Measurements from ENCODE around the gene TTL.
"Not testable (repeated sequence)": the region's sequence is repeated elsewhere in the genome, so short reads cannot be mapped to it uniquely, and the experiment has no call there.

Gene TTL

DNA sequence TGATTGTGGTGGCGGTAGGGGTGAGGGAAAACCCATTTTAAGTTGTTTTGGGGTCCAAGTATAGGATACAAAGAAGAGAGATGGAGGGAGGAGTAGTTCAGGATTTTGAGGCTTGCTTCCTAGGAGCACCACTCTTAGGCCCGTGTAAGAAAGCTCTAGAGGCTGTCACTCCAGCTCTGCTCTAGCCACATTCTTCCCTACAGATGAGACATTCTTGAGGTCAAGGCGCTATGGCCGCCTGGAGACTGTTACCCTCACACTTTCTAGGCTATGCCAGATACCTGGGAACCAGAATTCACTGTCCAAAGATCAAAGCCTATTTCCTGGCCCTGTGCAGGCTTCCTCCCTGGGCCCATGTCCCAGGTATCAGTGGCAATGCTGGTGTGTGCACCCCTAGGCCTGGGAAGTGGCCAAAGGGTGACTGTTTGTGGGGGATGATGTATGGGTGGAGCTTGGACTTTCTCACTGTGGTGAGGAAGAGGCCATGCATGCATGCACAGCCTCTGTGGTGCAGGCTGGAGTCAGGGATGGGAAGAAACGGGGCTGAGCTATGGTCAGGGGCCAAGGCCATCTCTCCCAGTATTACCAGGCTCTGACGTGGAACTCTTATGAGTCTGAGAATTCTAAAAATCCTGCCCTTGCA lies 7.0 kb upstream of the TTL start:
- no peak for DNase-seq (ENCODE audit: low read depth in 2 of 2)

DNA sequence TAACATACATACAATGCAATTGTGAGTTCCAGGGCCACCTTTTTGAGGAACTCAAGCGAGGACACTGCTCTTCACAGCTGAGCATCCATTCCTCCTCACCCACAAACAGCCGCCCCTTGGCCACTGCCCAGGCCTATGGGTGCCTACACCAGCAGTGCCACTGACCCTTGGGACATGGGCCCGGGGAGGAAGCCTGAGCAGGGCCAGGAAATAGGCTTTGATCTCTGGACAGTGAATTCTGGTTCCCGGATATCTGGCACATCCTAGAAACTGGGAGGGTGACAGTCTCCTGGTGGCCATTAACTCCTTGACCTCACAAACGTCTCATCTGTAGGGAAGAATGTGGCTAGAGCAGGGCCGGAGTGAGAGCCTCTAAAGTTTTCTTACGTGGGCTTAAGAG lies 5.5 kb upstream of the TTL start:
- DNase-seq (ENCODE audit: low read depth in 2 of 2) = no peak

DNA sequence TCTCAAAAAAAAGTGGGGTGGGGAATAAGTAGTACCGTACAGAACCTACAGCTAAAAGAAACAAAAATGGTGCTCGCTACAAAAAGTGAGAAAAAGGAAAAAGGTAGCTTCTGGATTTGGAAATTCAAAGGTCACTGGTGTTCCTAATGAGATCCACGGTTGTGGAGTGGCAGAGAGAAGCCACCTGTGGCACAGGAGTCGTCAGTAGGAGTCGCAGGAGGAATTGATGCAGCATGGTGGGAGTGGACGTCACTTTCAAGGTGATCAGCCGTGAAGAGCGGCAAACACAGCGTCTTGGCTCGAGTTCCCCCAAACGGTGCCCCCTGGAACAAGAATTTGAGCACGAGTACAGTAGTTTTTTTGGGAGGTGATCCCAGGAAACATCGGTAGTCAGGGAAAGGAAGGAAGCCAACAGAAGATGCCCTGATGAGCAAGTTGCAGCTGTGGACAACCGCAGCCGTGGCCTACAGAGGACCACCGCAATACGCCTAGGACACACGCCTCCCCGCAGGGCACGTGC lies 1.4 kb upstream of the TTL start:
- DNase-seq (ENCODE audit: low read depth in 2 of 2) = no peak

DNA sequence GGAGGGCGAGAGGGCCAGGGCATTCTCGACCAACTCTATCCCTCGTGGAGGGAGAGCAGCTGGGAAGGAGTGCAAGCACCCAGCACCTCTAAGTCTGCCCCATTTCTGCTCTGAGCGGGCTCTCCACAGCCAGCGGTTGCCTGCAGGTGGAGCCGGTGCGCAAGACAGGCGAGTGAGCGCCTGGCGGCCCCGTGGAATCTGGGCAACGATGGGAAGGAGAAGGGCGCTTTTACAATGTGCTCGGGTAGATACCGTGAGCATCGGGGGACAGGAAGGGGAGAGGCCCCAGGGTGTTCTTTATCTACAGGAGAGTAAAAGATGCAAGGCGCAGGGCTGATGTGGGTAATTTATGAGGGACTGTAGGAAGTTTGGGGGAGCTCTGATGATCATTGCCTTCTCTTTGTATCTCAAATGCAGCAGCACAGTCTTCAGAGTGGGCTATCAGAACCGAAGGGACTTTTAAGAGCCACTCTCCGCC lies 867 bp upstream of the TTL start:
- peak; percentile 69 to 76 for DNase-seq (ENCODE audit: low read depth in 2 of 2)

DNA sequence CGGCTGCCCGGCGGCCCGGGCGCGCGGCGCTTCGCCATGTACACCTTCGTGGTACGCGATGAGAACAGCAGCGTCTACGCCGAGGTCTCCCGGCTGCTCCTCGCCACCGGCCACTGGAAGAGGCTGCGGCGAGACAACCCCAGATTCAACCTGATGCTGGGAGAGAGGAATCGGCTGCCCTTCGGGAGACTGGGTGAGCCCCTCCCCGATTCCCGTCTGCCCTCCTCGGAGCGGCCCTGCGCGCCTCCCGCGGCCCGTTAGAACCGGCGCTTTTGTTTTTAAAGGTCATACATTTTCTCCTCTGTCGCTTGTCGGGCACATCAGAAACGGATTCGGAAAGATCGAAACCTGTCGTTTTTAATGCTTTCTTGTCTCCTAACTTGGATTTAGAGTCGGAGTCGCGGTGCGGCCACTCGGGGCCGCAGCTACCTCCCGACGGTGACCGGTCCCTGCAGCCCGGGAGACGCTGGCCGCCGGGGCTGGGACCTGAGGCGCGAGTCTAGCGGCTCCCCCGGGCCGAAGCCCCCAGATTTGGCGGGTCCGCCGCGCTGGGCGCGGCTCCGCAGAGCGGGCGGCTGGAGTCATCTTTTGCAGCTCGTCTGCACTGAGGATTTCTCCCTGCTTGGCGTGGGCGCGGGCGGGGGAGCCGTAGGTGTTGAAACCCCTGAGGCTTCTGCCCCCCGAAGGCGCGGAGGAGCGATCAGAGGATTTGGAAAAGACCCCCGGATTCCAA lies 519 bp downstream of the TTL start:
- no peak for DNase-seq (ENCODE audit: low read depth in 2 of 2)

DNA sequence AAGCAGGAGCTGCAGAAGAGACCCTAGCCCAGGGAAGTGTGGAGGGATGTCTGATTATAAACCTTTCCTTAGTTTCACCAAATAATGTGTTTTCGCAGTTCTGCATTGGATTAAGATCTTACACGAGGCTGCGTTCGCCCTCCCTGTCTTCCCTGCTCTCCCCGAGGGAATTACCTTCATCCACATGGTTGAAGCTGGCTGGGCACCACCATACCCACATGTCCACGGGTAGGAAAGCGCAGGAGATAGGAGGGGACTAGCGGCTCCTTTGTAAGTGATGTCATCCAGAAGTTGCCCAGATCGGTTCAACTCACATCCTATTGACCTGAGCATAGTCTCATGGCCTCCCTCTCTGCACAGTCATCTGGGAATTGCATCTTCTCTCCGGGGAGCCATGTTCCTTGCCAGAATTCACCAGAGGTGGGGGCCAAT lies 1.1 kb downstream of the TTL start:
- no peak for DNase-seq (ENCODE audit: low read depth in 2 of 2)

DNA sequence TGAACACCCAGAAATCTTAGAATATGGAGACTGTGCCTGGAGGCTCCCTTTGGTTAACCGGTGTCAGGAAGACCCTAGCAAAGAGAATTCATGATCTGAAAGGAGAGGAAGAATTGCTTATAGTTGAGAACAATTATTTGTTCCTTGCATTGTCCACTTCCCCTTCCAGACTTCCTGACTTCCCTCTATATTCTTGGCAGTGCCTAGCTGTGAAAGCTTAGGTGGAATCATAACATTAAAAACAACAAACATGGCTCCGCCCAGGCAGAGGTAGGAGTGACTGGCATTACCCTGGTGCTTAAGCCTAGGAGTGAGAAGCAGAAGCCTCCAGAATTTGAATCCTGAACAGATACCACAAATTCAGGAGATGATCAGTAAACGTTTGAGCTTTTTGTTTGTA lies 1.9 kb downstream of the TTL start:
- DNase-seq (ENCODE audit: low read depth in 2 of 2) = no peak

DNA sequence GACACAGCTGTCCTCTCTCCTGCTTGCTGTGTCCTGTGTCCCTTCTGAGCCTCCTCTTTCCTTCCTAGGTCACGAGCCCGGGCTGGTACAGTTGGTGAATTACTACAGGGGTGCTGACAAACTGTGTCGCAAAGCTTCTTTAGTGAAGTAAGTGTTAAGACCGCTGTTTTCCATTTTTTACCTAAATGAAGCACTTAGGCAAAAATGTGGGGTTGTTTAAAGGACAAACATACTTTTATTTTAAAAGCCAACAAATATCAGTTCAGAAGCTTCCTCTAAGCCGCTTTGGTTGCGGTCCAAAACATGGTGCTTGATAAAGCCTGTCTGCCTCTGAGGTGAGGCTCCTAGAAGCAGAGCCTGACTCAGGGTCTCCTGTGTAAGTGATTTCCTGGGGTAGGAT lies 3.9 kb downstream of the TTL start:
- DNase-seq (ENCODE audit: low read depth in 2 of 2) = no peak

DNA sequence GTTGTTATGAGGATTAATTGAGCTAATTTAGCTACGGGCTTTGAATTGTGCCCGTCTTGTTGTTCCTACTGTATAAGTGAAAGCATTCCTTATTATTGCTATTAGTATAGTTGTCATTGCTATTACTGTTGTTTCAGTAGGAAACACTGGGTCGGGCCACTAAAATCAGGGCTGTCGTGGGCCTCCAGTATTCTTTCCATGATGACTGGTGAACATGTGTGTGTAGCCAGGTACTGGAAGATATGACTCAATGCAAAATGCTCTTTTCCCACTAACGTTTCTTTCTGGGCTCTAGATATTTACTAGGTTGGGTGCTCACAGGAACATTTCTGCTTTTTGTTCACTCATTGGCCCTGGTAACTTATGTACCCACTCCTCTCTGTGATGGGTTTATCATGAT lies 4.9 kb downstream of the TTL start:
- no peak for DNase-seq (ENCODE audit: low read depth in 2 of 2)

DNA sequence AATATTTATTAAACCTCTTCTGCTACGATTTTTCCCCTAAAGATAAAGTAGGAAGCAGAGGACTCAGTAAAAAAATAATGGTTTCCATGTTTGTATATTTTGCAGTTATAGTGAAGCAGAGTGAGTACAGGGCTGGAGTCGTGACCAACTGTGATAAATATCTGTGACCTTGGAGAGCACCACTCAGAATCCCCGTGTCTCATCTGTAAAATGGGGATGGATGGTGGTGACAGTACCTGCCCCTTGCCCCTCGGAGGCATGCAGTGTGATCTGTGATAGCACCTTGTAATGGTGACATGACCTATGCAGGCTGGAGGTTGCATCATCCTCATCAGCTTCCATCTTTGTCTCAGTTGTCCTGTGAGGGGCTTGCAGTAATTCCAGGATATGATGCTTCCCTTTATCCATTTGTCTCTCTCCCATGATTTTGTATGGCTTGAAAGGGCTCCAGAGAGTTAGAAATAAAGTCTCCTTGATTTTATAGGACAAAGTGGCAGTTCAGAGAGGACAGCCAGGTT lies 5.5 kb downstream of the TTL start:
- DNase-seq (ENCODE audit: low read depth in 2 of 2) = no peak

DNA sequence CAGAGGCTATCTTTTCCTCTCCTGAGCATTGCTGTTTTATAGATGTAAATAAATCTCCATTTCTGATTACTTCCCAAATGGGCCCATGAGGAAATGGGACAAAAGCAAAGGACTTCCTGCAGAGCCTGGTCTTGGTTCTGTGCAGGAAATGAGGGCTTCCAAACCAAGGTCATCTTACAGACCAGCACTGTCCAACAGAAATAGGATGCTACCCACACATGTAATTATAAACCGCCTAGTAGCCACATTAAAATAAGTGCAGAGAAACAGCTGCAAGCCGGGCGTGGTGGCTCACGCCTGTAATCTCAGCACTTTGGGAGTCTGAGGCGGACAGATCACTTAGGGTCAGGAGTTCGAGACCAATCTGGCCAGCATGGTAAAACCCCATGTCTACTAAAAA lies 6.2 kb downstream of the TTL start:
- DNase-seq (ENCODE audit: low read depth in 2 of 2) = no peak

DNA sequence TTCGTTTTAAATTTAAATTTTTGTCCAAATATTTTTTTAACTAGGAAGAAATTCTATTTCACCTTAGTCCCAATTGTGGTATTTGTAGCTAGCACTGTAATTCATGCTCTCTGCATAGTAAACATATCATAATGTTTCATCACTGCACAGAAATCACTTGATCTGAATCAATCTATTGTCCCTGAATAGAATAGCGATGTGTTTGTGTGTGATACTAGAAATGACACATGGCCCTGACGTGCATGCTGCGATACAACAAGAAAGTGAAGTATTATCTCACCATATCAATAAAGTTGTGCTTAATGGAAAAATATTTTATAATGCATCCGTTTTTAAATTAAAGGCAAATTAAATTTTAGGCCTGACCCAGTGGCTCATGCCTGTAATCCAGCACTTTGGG lies 10.0 kb downstream of the TTL start:
- DNase-seq (ENCODE audit: low read depth in 2 of 2) = no peak

DNA sequence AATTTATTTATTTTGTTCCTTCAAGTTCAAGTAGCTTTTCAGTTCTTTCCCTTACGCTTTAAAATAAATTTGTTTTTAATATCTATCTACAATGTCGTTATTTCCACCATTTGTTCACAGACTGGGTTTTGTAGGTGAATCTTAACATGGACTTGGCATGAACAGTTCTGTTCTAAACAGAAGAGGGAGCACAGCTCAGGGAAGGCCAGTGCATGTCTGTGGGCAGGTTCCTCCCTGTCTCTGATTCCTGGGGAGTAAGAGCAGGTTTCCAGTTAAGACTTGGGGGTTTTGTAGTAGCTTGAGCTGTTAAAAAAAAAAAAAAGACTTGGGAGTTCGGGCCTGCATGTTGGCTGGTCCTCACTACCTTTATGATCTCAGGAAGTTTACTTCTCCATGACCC lies 11.1 kb downstream of the TTL start:
- no peak for DNase-seq (ENCODE audit: low read depth in 2 of 2)

DNA sequence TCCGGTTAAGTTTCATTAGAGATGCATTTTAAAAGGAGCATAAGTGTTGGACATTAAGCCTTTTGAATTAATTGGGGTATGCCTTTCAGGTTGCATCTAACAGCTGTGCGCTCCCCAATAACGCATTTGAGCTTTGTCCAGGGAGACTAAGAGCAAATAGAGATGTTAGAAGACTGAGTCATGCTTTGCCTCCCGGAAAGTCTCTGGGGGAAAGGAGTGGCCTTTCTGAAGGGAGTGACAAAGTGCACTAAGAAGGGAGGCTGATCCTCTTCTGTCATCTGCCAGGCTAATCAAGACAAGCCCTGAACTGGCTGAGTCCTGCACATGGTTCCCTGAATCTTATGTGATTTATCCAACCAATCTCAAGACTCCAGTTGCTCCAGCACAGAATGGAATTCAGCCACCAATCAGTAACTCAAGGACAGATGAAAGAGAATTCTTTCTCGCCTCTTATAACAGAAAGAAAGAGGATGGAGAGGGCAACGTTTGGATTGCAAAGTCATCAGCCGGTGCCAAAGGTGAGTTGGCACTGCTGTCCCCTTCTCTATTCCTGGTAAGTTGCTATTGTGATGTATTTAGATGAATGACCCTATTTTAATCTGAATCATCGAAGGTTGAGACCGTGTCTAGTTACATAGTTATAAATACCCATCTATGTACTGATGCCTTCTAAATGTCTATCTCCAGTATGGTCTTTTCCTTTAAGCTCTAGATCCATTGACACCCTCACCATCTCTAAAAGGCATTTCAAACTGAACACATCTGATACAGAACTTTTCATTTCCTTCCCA lies 12.1 kb downstream of the TTL start:
- no peak for DNase-seq (ENCODE audit: low read depth in 2 of 2)

DNA sequence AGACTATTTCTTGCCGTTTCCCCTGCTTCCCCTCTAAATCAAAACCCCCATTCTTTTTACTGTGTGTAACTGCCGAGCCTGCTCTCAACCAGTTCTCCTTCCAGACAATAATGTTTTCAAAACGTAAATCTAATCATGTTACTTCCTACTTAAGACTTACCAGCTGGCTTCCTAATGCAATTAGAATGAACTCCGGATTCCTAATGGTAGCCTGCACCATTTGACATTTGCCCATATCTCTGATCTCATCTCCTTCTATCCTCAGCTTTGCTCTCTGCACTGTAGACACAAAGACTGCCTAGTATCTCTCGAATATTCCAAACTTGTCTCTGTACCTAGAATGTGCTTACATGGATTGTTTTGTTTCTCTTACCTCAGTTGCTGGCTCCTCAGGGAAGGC lies 12.9 kb downstream of the TTL start:
- DNase-seq (ENCODE audit: low read depth in 2 of 2) = no peak

DNA sequence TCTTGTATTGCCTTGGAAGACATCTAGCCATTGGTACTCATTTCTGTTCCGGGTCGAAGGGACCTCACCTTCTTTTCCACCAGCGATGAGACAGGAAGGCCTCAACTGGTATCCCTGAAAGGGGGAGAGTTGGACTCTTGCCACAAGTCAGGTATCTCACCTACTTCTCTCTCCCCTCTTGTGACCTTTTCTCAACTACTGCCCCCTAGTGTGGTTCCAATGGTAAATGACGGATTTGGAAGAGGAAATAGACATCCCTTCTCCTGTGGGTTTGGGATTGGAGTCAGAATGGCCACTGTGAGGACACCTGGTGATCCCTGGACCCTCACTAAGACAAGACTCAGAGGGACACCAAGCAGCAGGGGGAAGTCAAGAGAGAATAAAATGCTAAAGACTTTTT lies 13.9 kb downstream of the TTL start:
- DNase-seq (ENCODE audit: low read depth in 2 of 2) = not testable (repeated sequence)

DNA sequence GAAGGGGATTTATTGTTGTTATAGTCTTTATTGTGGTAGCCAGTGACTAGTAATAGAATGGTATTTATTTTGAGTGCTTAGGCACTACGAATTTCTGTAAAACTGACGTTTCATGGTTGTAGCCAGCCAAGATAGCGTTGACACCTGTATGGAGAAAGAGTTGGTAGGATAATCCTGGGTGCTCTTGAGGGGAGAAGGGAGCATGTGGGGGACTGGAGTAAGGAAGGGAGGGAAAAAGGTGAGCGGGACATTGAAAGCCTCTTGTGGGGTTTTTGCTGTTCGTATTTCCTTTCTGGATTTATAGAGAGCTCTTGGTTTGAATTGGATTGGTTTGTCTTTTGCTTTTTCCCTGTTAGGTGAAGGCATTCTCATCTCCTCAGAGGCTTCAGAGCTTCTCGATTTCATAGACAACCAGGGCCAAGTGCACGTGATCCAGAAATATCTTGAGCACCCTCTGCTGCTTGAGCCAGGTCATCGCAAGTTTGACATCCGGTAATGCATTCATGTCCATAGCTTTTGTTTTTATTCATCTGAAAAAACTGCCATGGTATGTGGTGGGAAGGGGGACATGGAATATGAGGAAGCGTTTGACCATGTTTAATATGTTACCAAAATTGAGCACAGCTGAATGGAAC lies 19.0 kb downstream of the TTL start:
- DNase-seq (ENCODE audit: low read depth in 2 of 2) = not testable (repeated sequence)

DNA sequence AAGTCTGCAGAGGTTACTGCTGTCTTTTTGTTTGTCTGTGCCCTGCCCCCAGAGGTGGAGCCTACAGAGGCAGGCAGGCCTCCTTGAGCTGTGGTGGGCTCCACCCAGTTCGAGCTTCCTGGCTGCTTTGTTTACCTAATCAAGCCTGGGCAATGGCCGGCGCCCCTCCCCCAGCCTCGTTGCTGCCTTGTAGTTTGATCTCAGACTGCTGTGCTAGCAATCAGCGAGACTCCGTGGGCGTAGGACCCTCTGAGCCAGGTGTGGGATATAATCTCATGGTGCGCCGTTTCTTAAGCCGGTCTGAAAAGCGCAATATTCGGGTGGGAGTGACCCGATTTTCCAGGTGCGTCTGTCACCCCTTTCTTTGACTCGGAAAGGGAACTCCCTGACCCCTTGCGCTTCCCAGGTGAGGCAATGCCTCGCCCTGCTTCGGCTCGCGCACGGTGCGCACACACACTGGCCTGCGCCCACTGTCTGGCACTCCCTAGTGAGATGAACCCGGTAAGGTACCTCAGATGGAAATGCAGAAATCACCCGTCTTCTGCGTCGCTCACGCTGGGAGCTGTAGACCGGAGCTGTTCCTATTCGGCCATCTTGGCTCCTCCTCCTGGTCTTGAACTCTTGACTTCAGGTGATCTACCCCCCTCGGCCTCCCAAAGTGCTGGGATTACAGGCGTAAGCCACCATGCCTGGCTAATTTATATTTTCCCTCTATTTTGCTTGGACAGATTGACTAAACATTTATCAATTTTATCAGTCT lies 27.5 kb downstream of the TTL start:
- DNase-seq (ENCODE audit: low read depth in 2 of 2) = not testable (repeated sequence)

DNA sequence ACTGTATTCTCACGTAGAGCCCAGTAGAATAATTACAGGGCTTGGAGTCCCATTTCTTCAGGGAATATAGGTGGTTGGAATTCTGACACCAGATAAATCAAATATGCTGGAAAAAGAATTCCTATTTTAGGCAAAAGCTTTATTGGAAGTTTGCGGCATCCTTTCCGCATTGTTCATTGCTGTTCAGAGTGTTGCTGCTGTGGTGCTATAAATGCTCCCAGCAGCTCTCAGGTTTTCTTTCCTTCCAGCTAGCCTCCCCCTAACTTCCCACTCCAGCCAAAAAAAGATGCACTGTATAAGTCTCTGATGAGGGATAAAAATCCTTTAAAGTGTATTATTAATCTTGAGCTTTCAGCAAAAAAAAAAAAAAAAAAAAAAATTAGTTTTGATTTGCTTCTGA lies 34.8 kb downstream of the TTL start:
- no peak for DNase-seq (ENCODE audit: low read depth in 2 of 2)

DNA sequence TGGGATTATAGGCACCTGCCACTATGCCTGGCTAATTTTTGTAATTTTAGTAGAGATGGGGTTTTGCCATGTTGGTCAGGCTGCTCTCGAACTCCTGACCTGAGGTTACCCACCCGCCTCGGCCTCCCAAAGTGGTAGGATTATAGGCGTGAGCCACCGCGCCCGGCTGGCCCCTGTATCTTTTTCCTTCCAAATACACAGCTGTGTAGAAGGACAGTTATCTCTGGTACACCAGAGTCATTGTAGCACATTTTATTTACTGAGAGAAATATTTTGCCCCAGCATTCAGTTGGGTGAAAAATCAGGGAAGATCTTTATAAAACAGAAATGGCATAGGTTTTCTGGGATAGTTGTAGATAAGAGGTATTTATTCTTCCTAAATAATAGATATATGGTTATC lies 36.9 kb downstream of the TTL start:
- DNase-seq (ENCODE audit: low read depth in 2 of 2) = no peak

DNA sequence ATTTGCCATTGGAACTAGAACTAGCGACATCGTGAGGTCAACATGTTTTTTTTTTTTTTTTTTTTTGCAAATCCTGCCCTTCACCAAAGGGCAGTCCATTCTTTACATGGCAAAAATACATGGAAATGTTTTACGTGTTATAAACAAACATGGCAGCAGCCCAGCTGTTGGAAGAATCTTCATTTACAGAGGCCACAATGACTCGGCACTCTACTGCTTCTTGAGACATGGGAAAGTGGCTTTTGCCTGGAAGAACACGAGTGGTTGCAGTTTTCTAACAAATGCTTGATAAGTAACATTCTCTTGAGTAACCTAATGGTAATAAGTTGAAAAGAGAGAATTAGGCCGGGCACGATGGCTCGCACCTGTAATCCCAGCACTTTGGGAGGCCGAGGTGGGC lies 37.5 kb downstream of the TTL start:
- DNase-seq (ENCODE audit: low read depth in 2 of 2) = no peak

Measured in activated CD4-positive, alpha-beta T cell treated with anti-CD3 and anti-CD28 coated beads for 24 hours (primary cell).